Measurements from ENCODE around the gene NRCAM.
A peak's percentile ranks its signal among the peaks of the same experiment; 100 is the strongest.

NRCAM gene

DNA sequence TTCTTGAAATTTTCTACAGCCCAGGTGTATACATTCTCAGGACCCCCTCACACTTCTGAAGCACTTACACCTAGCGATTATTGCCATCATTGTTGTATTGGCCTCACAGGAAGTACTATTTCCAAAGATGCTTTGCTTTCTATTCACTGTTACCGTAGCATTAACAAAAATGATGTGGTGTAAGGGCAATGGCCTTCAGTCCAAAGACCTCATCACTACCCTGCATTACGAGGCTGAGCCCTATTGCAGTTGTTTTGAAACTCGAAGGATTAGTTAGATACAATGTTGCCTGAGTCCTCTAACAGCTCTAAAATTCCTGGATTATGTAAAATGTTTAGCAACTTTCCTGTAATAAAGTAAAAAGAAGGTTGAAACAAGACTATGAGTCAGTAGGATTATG is 2.9 kb downstream of the NRCAM start:
- H3K27ac Mint-ChIP-seq, result no peak overlapping the region
- no peaks in the 10 kb centered on the region for H3K9me3 Mint-ChIP-seq
- no peak for DNase-seq (ENCODE audit: low spot score)
- H3K27me3 Mint-ChIP-seq (ENCODE audit: low read depth), result peaks cover 64% of the 10 kb centered on the region
- H3K36me3 Mint-ChIP-seq (ENCODE audit: low read depth), result peaks cover 2% of the 10 kb centered on the region
- H3K4me1 Mint-ChIP-seq (ENCODE audit: low read depth), result peaks cover 7% of the 10 kb centered on the region
- no peak overlapping the region for H3K4me3 Mint-ChIP-seq

DNA sequence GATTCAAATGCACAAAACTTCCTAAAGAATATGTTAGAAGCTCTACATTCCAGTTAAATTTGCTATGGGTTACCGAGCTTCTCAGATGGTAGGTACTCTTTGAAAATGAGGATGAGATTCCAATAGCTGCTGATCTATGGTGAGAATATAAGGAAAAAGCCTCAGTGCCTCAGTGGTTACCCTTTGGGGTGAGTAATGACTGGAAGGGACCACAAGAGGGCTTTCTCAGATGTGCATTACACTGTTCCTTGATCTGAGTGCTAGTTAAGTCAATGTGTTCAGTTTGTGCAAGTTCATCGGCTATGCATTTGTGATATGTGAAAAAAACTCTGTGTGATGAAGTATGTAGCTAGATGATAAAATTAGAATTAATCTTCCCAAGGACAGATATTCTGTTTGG is 3.5 kb downstream of the NRCAM start:
- H3K4me3 Mint-ChIP-seq, result no peak overlapping the region
- no peak for DNase-seq (ENCODE audit: low spot score)

DNA sequence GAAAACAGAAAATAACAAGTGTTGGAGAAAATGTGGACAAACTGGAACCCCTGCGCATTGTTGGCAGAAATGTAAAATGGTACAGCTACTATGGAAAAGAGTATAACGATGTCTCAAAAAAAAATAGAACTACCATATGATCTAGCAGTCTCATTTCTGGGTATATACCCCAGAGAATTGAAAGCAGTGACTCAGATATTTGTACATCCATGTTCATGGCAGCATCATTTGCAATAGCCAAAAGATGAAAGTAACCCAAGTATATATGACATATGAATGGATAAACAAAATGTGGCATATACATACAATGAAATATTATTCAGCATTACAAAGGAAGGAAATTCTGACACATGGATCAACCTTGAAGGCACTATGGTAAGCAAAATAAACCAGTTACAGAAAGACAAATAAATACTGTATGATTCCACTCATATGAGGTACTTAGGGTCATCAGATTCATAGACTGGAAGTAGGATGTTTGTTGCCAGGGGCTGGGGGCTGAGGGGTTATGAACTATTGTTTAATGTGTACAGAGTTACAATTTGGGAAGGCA is 4.9 kb downstream of the NRCAM start:
- Mint-ChIP-seq H3K27me3 (ENCODE audit: low read depth) (peaks cover 48% of the 10 kb centered on the region), H3K4me3 (no peak overlapping the region), H3K27ac (no peak overlapping the region)

More for the DNA sequence above, 3.5 kb downstream of the NRCAM start:
- peaks cover 60% of the 10 kb centered on the region for H3K27me3 Mint-ChIP-seq (ENCODE audit: low read depth)
- peaks cover 7% of the 10 kb centered on the region for H3K4me1 Mint-ChIP-seq (ENCODE audit: low read depth)
- no peaks in the 10 kb centered on the region for H3K9me3 Mint-ChIP-seq
- no peak overlapping the region for H3K27ac Mint-ChIP-seq
- H3K36me3 Mint-ChIP-seq (ENCODE audit: low read depth), result peaks cover 2% of the 10 kb centered on the region

DNA sequence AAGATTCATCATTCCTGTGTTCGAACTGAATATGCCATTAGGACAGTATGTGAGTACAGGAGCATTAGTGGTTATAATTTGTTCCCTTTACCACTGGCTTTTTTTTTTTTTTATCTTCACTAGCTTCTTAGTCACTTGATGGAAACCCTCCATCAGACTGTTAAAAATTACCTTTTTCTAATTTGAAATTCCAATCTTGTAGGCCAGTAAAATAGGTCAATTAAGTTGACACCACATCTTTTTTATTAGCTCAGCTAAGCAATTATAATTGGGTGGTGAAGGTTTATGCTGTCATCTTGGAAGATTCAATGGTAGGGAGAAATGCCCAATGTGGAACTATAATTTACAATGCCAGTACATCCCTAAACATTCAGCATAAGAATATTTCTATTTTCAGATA is 6.1 kb downstream of the NRCAM start:
- H3K4me3 Mint-ChIP-seq, result no peak overlapping the region
- H3K4me1 Mint-ChIP-seq (ENCODE audit: low read depth), result no peaks in the 10 kb centered on the region
- H3K36me3 Mint-ChIP-seq (ENCODE audit: low read depth), result no peaks in the 10 kb centered on the region
- H3K27me3 Mint-ChIP-seq (ENCODE audit: low read depth), result peaks cover 50% of the 10 kb centered on the region
- DNase-seq (ENCODE audit: low spot score), result no peak
- H3K27ac Mint-ChIP-seq, result no peak overlapping the region
- no peaks in the 10 kb centered on the region for H3K9me3 Mint-ChIP-seq

More for the DNA sequence above, 4.9 kb downstream of the NRCAM start:
- no peak for DNase-seq (ENCODE audit: low spot score)
- H3K9me3 Mint-ChIP-seq, result no peaks in the 10 kb centered on the region
- H3K36me3 Mint-ChIP-seq (ENCODE audit: low read depth), result no peaks in the 10 kb centered on the region
- H3K4me1 Mint-ChIP-seq (ENCODE audit: low read depth), result no peaks in the 10 kb centered on the region

DNA sequence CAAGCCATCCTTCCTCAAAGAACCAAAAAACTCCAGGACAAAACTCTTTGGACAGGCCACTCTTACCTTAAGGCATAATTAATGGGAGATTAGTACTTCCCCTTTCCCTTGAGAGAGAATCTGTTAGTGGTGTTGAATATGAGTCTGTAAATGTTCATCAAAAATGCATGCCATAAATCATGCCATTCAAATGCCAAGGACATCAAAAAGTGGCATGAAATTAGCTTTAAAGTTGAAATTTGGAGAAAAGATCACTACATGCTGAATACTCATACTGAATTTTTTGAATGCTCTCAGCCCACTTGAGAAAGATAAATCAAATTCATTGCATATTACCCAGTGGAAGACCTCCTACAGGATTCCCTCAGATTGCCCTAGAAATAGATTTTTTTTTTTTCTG is 6.7 kb downstream of the NRCAM start:
- Mint-ChIP-seq H3K27ac (no peak overlapping the region), H3K9me3 (no peaks in the 10 kb centered on the region), H3K4me1 (ENCODE audit: low read depth) (no peaks in the 10 kb centered on the region), H3K4me3 (no peak overlapping the region), H3K27me3 (ENCODE audit: low read depth) (peaks cover 47% of the 10 kb centered on the region), H3K36me3 (ENCODE audit: low read depth) (no peaks in the 10 kb centered on the region)
- DNase-seq (ENCODE audit: low spot score), result no peak

DNA sequence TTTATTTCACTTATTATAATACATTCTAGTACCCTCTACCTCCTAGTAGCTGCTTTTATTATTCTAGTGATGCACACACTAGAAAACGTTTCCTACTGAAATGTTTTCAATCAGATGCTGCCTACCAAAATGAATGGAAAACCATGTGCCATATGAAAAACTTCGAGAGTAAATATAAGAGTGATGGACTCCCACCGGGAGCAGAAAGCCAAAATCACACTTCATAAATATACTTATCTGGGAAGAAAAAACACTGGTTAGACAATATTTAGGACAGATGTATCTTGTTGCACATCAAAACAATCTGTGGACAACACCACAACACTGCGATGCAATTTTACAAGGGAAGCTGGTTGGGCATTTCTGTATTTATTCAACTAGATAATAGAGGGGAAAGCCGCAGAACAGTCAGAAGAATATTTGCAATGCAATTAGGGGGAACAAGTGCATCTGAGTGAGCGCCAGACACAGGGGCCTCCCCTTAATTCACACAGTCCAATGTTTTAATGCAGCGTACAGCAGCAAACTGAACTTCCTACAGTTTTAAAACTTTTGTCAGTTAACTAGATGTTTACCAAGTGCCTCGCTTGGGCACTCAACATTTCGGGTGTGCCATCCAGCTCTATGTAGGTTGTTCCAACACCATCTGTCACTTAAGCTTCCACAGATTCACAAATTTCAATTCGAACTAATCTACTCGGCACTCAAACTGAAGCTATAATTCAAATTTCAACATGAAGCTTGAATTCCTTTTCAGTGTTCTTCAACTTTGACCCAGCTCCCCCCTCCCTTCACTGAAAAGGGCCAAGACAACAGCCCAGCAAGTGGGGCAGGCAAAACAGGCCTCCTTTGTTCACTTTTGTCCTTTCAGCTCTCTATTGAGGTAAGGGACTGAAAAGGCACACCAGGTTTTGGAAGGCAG is 7.4 kb downstream of the NRCAM start:
- no peak for DNase-seq (ENCODE audit: low spot score)
- Mint-ChIP-seq H3K9me3 (no peaks in the 10 kb centered on the region), H3K4me1 (ENCODE audit: low read depth) (no peaks in the 10 kb centered on the region), H3K27ac (no peak overlapping the region), H3K4me3 (no peak overlapping the region), H3K36me3 (ENCODE audit: low read depth) (no peaks in the 10 kb centered on the region), H3K27me3 (ENCODE audit: low read depth) (peaks cover 41% of the 10 kb centered on the region)

DNA sequence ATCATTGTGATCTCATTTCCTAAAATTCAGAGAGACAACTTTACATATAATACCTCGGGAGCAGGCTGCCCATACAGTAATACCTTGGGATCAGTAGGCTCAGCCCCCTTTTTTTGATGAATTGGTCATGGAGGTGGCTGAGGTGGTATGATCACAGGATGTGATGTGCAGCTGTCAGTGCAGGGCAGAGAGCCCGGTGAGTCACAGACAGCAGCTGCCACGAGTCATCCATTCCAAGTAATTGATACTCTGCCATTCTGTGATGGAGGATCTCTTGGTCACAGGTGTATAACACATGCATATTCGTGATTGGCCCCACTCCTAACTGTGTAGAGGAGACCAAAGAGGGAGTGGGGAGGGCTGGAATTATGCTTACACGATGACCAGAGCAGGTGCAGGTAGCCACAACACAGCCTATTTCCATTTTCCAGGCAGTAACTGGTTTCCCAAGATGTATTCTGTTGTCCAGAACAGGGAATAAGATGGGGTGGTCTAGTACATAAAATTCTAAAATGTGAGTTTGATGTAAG is 14.1 kb downstream of the NRCAM start:
- peaks cover 7% of the 10 kb centered on the region for H3K27me3 Mint-ChIP-seq (ENCODE audit: low read depth)
- H3K27ac Mint-ChIP-seq, result no peak overlapping the region
- DNase-seq (ENCODE audit: low spot score), result peak; percentile 32
- H3K4me1 Mint-ChIP-seq (ENCODE audit: low read depth), result no peaks in the 10 kb centered on the region
- no peaks in the 10 kb centered on the region for H3K9me3 Mint-ChIP-seq
- no peak overlapping the region for H3K4me3 Mint-ChIP-seq
- H3K36me3 Mint-ChIP-seq (ENCODE audit: low read depth), result no peaks in the 10 kb centered on the region

DNA sequence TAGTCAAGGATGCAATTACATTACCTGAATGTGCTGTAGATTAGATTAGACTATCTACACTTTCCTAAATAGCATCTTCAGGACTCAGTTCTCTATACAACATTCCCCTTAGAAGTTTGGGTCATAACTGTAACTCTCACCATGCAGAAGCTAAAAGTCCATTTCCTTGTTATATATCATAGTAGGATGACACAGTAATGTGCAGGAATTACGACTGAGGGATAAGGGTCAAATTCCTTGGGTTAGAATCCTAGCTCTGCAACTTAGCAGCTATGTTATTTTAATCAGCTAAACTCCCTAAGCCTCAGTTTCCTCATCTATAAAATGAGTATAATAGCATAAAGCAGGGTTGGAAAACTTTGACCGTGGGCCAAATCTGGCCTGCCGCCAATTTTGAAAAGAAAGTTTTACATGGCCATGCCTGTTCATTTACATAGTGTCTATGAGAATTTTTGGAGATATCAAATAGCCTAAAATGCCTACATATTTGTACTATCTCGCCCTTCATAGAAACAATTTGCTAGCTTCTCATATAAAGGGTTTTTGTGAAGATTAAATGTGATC is 14.8 kb downstream of the NRCAM start:
- Mint-ChIP-seq H3K27ac (no peak overlapping the region), H3K9me3 (no peaks in the 10 kb centered on the region), H3K4me1 (ENCODE audit: low read depth) (no peaks in the 10 kb centered on the region), H3K36me3 (ENCODE audit: low read depth) (no peaks in the 10 kb centered on the region), H3K27me3 (ENCODE audit: low read depth) (peaks cover 10% of the 10 kb centered on the region), H3K4me3 (no peak overlapping the region)
- DNase-seq (ENCODE audit: low spot score), result no peak

DNA sequence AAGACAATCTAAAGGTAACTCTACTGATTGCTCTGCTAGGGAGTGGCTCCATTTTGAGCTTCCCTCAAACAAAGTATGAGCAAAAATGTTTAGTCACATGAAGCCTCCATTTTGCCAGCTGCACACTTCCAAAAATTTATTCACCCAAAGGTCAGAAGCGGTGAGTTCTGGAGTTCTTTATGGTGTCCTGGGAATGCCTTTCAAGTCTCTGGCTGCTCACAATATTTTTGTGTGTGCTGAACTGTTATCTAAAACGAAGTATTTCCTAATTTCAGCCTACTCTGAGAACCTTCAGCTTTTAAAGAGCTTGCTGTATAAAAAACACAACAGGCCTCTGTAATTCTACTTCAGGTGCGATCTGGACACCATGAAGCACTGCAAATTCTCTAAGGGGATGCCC is 15.6 kb downstream of the NRCAM start:
- H3K9me3 Mint-ChIP-seq, result no peaks in the 10 kb centered on the region
- no peak overlapping the region for H3K4me3 Mint-ChIP-seq

DNA sequence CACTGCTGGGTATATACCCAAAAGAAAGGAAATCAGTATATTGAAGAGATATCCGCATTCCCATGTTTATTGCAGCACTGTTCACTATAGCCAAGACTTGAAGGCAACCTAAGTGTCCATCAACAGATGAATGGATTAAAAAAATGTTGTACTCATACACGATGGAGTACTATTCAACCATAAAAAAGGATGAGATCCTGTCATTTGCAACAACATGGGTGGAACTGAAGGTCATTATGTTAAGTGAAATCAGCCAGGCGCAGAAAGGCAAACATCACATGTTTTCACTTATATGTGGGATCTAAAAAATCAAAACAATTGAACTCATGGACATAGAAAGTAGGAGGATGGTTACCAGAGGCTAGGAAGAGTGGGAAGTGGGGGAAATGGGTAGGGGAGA is 19.3 kb downstream of the NRCAM start:
- Mint-ChIP-seq H3K27ac (no peak overlapping the region), H3K36me3 (ENCODE audit: low read depth) (no peaks in the 10 kb centered on the region), H3K4me3 (no peak overlapping the region), H3K9me3 (no peaks in the 10 kb centered on the region), H3K27me3 (ENCODE audit: low read depth) (peaks cover 7% of the 10 kb centered on the region), H3K4me1 (ENCODE audit: low read depth) (no peaks in the 10 kb centered on the region)
- DNase-seq (ENCODE audit: low spot score), result no peak

More for the DNA sequence above, 15.6 kb downstream of the NRCAM start:
- Mint-ChIP-seq H3K4me1 (ENCODE audit: low read depth) (no peaks in the 10 kb centered on the region), H3K36me3 (ENCODE audit: low read depth) (no peaks in the 10 kb centered on the region), H3K27me3 (ENCODE audit: low read depth) (peaks cover 8% of the 10 kb centered on the region), H3K27ac (no peak overlapping the region)
- DNase-seq (ENCODE audit: low spot score), result no peak

DNA sequence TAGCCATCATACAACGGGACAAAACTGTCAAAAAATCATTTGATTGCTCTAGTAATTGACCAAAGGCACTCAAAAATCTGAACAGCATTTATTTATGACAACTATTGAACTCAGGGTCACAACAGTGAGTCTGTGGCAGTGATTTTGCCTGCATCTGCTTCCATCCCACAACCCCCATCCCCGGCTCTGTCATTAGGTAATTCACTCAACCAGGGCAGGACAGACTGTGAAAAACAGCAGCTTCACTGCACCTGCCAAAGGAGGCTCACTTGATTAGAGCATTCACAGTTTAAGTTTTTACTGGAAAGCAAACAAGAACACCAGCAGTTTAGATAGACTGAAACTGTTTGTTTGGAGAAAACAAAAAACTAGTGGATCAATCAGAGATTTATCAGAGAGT is 22.2 kb downstream of the NRCAM start:
- no peak for DNase-seq (ENCODE audit: low spot score)
- Mint-ChIP-seq H3K27ac (no peak overlapping the region), H3K36me3 (ENCODE audit: low read depth) (no peaks in the 10 kb centered on the region), H3K9me3 (no peaks in the 10 kb centered on the region), H3K27me3 (ENCODE audit: low read depth) (peaks cover 7% of the 10 kb centered on the region), H3K4me1 (ENCODE audit: low read depth) (no peaks in the 10 kb centered on the region), H3K4me3 (no peak overlapping the region)

DNA sequence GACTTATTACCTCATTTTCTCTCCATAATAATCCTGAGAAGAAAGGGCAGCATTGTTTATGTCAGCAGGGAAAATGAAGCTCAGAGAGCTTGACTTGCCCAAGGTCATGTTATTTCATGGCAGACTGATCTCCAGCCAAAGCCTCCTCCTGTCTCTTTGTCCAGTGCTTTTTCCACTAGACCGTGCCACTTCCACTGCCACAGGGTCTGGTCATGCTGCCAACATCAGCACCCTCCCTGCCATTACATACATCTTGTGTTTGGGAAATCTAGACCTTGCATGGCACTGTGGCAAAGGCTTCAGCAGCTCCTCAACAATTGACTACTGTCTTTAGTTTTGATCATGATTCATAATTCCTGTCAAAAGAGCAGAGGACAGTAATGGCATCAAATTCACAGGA is 25.1 kb downstream of the NRCAM start:
- DNase-seq (ENCODE audit: low spot score), result no peak
- Mint-ChIP-seq H3K4me3 (no peak overlapping the region), H3K27me3 (ENCODE audit: low read depth) (peaks cover 2% of the 10 kb centered on the region), H3K9me3 (no peaks in the 10 kb centered on the region), H3K27ac (no peak overlapping the region), H3K4me1 (ENCODE audit: low read depth) (no peaks in the 10 kb centered on the region), H3K36me3 (ENCODE audit: low read depth) (no peaks in the 10 kb centered on the region)

DNA sequence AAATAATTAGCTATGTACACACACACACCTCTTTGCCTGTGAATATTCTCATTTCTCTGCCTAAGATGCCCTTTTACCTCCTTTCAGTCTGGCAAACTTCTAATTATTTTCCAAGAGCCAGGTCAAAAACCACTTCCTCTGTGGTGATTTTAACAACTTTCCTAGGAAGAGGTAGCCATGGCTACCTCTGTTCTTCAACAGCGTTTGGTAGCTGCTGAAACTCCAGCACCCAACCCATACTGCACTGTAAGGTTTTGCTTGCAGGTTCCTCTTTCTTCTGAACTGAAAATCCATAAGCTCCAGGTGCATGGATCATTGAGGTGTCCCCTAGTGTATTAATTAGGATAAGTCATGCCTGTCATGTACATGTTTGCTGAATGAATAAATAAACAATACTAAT is 25.6 kb downstream of the NRCAM start:
- Mint-ChIP-seq H3K4me3 (no peak overlapping the region), H3K27me3 (ENCODE audit: low read depth) (peaks cover 2% of the 10 kb centered on the region), H3K27ac (no peak overlapping the region), H3K4me1 (ENCODE audit: low read depth) (no peaks in the 10 kb centered on the region), H3K36me3 (ENCODE audit: low read depth) (no peaks in the 10 kb centered on the region), H3K9me3 (no peaks in the 10 kb centered on the region)
- DNase-seq (ENCODE audit: low spot score), result no peak

DNA sequence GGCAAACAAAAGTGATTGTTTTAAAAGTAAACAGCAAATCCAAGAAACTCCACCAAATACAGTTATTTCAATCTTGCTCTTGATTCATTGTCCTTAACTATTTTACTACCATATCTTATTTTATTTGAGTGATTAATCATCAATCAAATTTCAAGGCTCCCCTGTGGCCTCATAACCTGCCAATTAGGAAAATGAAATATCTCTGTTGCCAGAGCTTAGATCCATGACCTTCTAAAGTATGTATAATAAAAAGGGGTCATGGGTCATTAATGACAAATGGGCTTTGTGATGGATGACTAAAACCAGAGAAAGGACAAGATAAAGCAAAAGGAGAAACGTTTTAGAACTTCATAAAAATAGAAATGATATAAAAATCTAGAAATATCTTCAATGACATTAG is 28.5 kb downstream of the NRCAM start:
- Mint-ChIP-seq H3K27me3 (ENCODE audit: low read depth) (peaks cover 5% of the 10 kb centered on the region), H3K36me3 (ENCODE audit: low read depth) (no peaks in the 10 kb centered on the region), H3K9me3 (no peaks in the 10 kb centered on the region), H3K27ac (no peak overlapping the region), H3K4me1 (ENCODE audit: low read depth) (peaks cover 5% of the 10 kb centered on the region), H3K4me3 (no peak overlapping the region)
- no peak for DNase-seq (ENCODE audit: low spot score)
